ENCODE results near the gene PCSK2. TPM values are rescaled to one million over a fixed set of nuclear protein-coding genes. Genes with fewer than 3 reads are reported as not detected.

Gene PCSK2
- total and polyA plus RNA-seq, 2 experiments from 2014 or later = 1.3 to 3.8 TPM

DNA sequence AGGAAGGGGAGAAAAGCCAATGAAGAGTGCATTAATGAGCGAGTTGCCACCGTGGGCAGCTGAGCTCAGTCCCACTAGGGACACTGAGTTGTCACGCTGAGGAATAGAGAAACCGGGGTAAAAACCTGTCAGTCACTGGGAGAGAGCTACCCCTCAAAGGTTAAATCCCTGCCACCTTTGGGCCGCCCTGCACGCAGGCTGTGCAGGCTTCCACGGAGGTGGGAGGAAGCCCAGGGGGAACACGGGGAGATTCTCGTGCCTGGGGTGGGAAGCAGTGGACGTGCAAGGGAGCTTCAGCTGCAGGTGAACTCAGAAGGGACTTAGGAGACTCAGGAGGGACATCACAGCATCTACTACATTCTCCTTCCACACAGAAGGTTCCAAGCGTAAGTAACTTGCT is 253.9 kb downstream of the PCSK2 start:
- DNase-seq (ENCODE audit: low spot score) = no peak
- H3K27ac ChIP-seq = no peak overlapping the region
- WGBS (ENCODE audit: low lambda C conversion rate, missing lambda C conversion rate) = 91% methylated on average over 11 of the region's 11 CpGs
- TF ChIP-seq EZH2 (IDR thresholded peaks at IDR 0.05; ENCODE audit: borderline replicate concordance) (no peak), EZH2phosphoT487 (IDR thresholded peaks at IDR 0.05; ENCODE audit: low read depth, severe bottlenecking, unreplicated experiment) (no peak)
- TF ChIP-seq, protein P1, sequence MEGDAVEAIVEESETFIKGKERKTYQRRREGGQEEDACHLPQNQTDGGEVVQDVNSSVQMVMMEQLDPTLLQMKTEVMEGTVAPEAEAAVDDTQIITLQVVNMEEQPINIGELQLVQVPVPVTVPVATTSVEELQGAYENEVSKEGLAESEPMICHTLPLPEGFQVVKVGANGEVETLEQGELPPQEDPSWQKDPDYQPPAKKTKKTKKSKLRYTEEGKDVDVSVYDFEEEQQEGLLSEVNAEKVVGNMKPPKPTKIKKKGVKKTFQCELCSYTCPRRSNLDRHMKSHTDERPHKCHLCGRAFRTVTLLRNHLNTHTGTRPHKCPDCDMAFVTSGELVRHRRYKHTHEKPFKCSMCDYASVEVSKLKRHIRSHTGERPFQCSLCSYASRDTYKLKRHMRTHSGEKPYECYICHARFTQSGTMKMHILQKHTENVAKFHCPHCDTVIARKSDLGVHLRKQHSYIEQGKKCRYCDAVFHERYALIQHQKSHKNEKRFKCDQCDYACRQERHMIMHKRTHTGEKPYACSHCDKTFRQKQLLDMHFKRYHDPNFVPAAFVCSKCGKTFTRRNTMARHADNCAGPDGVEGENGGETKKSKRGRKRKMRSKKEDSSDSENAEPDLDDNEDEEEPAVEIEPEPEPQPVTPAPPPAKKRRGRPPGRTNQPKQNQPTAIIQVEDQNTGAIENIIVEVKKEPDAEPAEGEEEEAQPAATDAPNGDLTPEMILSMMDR (IDR thresholded peaks at IDR 0.05; ENCODE audit: poor library complexity) = no peak
- no peaks in the 10 kb centered on the region for H3K9me3 ChIP-seq (ENCODE audit: low read depth)
- no peak overlapping the region for H3K4me2 ChIP-seq
- H3K79me2 ChIP-seq = no peaks in the 10 kb centered on the region
- H2AFZ ChIP-seq = no peak overlapping the region
- H3K4me3 ChIP-seq = no peak overlapping the region
- no peaks in the 10 kb centered on the region for H3K36me3 ChIP-seq (replicated peaks; ENCODE audit: insufficient read depth, low read depth)
- H3K4me1 ChIP-seq (ENCODE audit: insufficient read depth) = no peaks in the 10 kb centered on the region
- H3K9me2 ChIP-seq (replicated peaks; ENCODE audit: insufficient read depth) = no peaks in the 10 kb centered on the region
- H3K27me3 ChIP-seq = no peaks in the 10 kb centered on the region
- H4K20me1 ChIP-seq (ENCODE audit: insufficient read depth, poor library complexity, severe bottlenecking) = no peaks in the 10 kb centered on the region

DNA sequence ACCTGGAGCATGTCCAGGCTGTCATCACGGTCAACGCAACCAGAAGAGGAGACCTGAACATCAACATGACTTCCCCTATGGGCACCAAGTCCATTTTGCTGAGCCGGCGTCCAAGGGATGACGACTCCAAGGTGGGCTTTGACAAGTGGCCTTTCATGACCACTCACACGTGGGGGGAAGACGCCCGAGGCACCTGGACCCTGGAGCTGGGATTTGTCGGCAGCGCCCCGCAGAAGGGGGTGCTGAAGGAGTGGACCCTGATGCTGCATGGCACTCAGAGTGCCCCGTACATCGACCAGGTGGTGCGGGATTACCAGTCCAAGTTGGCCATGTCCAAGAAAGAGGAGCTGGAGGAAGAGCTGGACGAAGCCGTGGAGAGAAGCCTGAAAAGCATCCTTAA is 254.8 kb downstream of the PCSK2 start:
- WGBS (ENCODE audit: low lambda C conversion rate, missing lambda C conversion rate) = 94% methylated on average over 16 of the region's 16 CpGs
- no peaks in the 10 kb centered on the region for H3K9me3 ChIP-seq (ENCODE audit: low read depth)
- no peak overlapping the region for H3K4me3 ChIP-seq
- H3K4me1 ChIP-seq (ENCODE audit: insufficient read depth) = no peaks in the 10 kb centered on the region
- no peaks in the 10 kb centered on the region for H3K79me2 ChIP-seq
- TF ChIP-seq EZH2 (IDR thresholded peaks at IDR 0.05; ENCODE audit: borderline replicate concordance) (no peak), EZH2phosphoT487 (IDR thresholded peaks at IDR 0.05; ENCODE audit: low read depth, severe bottlenecking, unreplicated experiment) (no peak)
- TF ChIP-seq, protein P1 (IDR thresholded peaks at IDR 0.05; ENCODE audit: poor library complexity) = no peak
- H3K27me3 ChIP-seq = no peaks in the 10 kb centered on the region
- H3K4me2 ChIP-seq = no peak overlapping the region
- no peak overlapping the region for H3K27ac ChIP-seq
- no peaks in the 10 kb centered on the region for H3K9me2 ChIP-seq (replicated peaks; ENCODE audit: insufficient read depth)
- no peaks in the 10 kb centered on the region for H3K36me3 ChIP-seq (replicated peaks; ENCODE audit: insufficient read depth, low read depth)
- H4K20me1 ChIP-seq (ENCODE audit: insufficient read depth, poor library complexity, severe bottlenecking) = no peaks in the 10 kb centered on the region
- H2AFZ ChIP-seq = no peak overlapping the region
- no peak for DNase-seq (ENCODE audit: low spot score)

DNA sequence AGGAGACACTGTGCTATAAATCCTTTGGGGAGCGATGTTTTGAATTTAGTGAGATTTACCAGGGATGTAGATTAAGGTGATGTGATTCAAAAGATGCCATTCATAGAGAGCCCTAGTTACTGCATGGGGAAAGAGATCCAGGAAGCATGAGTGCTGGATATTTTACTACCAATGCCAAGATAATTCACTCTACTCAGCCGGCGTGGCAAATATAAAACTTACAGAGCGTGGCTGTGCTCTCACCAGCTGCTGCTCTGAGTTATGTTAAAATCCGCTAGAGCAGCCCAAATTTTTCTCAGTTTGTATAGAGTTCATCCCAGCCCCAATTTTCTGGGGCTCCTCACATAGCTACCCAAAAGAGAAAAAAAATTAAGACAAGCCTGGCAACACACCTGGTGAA is 255.7 kb downstream of the PCSK2 start:
- Histone ChIP-seq H3K79me2 (no peaks in the 10 kb centered on the region), H3K4me1 (ENCODE audit: insufficient read depth) (no peaks in the 10 kb centered on the region), H3K9me3 (ENCODE audit: low read depth) (no peaks in the 10 kb centered on the region), H3K27ac (no peak overlapping the region), H3K9me2 (replicated peaks; ENCODE audit: insufficient read depth) (no peaks in the 10 kb centered on the region), H2AFZ (no peak overlapping the region), H3K27me3 (no peaks in the 10 kb centered on the region), H4K20me1 (ENCODE audit: insufficient read depth, poor library complexity, severe bottlenecking) (no peaks in the 10 kb centered on the region), H3K4me3 (no peak overlapping the region), H3K36me3 (replicated peaks; ENCODE audit: insufficient read depth, low read depth) (no peaks in the 10 kb centered on the region), H3K4me2 (no peak overlapping the region)
- TF ChIP-seq, protein P1 (IDR thresholded peaks at IDR 0.05; ENCODE audit: poor library complexity) = no peak
- TF ChIP-seq EZH2phosphoT487 (IDR thresholded peaks at IDR 0.05; ENCODE audit: low read depth, severe bottlenecking, unreplicated experiment) (no peak), EZH2 (IDR thresholded peaks at IDR 0.05; ENCODE audit: borderline replicate concordance) (no peak)
- 89% methylated on average over 5 of the region's 5 CpGs for WGBS (ENCODE audit: low lambda C conversion rate, missing lambda C conversion rate)
- no peak for DNase-seq (ENCODE audit: low spot score)

DNA sequence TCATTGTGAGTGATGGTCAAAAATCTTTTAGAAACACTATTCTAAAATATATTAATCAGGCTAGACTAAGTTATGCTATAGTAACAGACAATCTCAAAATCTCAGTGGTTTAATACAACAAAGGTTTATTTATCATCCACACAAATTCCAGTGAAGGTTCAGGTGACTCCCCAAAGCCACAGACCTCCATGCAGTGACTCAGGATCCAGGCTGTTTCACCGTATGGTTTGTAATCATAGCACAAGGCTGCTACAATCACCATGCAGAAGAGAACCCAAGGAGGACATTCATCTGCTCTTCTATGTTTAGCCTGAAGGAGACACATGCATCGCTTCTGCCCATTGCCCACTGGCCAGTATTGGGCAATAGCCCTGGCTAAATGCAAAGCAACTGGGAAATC is 258.2 kb downstream of the PCSK2 start:
- Histone ChIP-seq H3K9me3 (ENCODE audit: low read depth) (no peaks in the 10 kb centered on the region), H4K20me1 (ENCODE audit: insufficient read depth, poor library complexity, severe bottlenecking) (no peaks in the 10 kb centered on the region), H3K27ac (no peak overlapping the region), H3K36me3 (replicated peaks; ENCODE audit: insufficient read depth, low read depth) (no peaks in the 10 kb centered on the region), H3K4me1 (ENCODE audit: insufficient read depth) (no peaks in the 10 kb centered on the region), H2AFZ (no peak overlapping the region), H3K79me2 (no peaks in the 10 kb centered on the region), H3K4me3 (no peak overlapping the region), H3K27me3 (no peaks in the 10 kb centered on the region), H3K9me2 (replicated peaks; ENCODE audit: insufficient read depth) (no peaks in the 10 kb centered on the region), H3K4me2 (no peak overlapping the region)
- TF ChIP-seq, protein P1 (IDR thresholded peaks at IDR 0.05; ENCODE audit: poor library complexity) = no peak
- no peak for TF ChIP-seq EZH2phosphoT487 (IDR thresholded peaks at IDR 0.05; ENCODE audit: low read depth, severe bottlenecking, unreplicated experiment)
- TF ChIP-seq EZH2 (IDR thresholded peaks at IDR 0.05; ENCODE audit: borderline replicate concordance) = no peak
- WGBS (ENCODE audit: low lambda C conversion rate, missing lambda C conversion rate) = 94% methylated on average over 2 of the region's 2 CpGs
- DNase-seq (ENCODE audit: low spot score) = no peak
